CD4-positive, alpha-beta T cell treated with Interferon alpha-2 for 1 hour (primary cell): ENCODE results near the gene PIK3R6.

Source experiments
- DNase-seq, 2 donors: peaks; one replicate each; pipeline ENCODE4 v3.0.0-alpha.2; 2020 to 2022

The PIK3R6 gene

DNA sequence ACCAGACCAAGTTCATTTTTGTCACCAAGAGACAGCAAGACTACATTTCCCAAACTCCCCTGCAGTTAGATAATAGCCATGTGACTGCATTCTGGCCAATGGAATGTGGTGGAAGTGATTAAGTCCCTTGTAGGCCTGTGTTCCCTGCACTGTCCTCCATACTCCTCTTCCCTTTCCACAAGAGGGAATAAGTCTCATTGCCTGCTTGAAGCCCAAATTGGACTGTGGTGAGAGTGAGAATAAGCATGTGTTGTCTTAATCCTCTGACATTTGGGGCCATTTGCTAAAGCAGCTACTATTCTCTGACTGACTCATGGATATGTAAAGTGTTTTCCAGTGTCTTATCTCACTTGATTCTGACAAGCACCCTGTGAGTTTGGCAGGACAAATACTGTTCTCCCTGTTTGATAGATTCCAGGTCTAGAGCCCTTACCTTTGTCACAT is 20.7 kb downstream of the PIK3R6 start:
- DNase-seq = peak in 1 of 2 donors; percentile 22

DNA sequence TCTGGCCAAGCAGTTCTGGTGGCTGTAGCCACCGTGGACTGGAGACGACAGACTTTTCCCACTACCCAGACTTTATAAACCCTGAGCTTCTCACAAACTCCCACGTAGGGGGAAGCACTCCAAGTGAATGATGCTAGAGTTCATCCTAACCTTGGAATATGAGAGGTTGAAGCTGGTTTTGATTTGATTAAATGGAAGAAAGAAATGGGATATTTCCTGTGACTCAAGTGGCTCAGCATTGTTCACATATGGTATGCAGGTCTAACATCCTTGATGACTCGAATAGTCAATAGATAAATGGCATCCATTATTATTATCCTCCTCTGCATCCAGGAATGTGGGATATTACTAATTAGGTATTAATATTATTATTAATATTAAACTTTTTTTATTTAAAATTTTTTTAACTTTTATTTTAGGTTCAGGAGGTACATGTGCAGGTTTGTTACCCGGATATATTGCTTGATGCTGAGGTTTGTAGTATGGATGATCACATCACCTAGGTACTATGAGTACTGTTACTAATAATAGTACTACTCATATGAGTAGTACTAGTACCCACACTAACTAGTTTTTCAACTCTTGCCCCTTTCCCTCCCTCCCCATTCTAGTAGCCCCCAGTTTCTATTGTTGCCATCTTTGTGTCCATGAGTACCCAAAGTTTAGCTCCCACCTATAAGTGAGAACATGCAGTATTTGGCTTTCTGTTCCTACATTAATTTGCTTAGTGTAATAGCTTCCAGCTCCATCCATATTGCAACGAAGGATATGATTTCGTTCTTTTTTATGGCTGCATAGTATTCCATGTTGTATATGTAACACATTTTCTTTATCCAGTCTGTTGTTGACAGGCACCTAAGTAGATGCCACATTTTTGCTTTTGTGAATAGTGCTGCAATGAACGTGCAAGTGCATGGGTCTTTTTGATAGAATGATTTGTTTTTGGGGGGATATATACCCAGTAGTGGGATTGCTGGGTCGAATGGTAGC is 22.9 kb downstream of the PIK3R6 start:
- no peak for DNase-seq

DNA sequence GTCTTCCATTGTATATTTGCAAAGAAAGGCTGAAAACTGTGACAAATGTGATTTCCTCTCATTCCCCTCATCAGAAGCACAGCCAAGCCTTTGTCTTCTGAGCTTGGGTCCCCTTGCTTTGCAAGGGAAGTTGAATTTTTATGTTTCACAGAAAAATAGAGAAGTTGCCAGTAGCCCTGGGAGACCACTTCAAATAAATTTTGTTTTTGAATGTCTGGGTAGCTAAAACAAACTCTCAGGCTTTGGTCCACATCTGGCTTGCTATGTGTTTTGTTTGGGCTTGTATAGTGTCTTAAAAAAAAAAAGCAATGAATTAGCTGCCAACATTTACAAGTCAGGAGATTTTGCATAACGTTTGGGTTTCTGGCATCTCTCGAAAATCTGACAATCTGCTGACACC is 24.1 kb downstream of the PIK3R6 start:
- no peak for DNase-seq

DNA sequence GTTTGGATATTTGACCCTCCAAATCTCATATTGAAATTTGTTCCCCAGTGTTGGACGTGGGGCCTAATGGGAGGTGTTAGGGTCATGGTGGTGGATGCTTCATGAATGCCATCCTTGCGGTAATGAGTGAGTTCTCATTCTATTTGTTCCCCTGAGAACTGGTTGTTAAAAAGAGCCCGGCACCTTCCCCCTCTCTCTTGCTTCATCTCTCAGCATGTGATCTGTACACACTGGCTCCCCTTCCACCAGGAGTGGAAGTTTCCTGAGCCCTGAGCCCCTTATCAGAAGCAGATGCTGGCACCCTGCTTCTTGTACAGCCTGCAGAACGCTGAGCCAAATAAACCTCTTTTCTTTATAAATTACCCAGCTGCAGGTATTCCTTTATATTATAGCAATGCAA is 25.6 kb downstream of the PIK3R6 start:
- no peak for DNase-seq

DNA sequence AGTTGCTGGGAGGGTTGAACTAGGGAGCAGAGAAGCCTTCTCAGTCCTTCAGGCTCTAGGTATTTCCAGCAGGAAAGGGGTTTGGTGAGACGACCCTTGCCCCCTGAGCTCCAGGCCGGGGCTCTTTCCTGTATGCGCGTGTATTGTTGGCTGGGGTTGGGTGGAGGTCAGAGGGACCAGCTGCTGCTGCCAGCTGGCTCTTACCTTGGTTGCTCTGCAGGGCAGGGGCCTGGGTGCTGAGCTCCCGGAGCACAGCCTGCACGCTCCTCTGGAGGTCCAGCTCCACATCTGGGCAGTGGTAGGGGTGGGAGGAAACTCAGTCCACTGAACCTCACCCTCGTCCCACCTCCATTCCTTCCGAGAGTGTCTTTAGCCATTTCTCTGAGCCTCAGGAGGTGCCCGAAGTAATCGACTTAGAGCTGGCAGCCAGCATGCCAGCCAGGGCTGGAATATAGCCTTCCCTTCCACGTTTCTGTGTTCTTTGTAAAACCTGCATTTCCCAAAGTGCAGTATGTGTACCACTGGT is 28.0 kb downstream of the PIK3R6 start:
- no peak for DNase-seq

DNA sequence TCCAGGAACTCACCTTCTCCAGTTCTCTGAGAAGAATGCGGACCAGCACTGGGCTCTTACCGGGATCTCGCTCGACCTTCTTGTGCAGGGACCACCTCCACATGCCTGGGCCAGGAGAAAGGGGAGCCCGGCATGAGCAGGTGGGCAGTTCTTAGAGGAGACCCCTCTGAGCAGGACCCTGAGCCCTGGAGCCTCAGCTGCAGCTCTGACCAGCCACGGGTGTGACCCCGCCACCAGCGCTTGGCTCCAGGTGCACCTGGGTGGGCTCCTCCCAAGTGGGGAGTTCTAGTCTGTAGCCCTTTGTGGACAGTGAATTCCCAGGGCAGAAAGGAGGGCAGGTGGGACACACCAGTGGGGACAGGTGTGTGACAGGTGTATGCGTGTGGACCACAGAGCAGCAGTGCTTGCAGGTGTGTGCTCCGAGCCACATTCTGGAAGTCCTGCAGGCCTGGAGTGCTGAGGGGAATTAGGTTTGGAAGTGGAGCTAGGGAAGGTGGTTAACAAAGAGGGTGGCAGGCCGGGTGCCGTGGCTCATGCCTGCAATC is 28.9 kb downstream of the PIK3R6 start:
- DNase-seq = no peak

DNA sequence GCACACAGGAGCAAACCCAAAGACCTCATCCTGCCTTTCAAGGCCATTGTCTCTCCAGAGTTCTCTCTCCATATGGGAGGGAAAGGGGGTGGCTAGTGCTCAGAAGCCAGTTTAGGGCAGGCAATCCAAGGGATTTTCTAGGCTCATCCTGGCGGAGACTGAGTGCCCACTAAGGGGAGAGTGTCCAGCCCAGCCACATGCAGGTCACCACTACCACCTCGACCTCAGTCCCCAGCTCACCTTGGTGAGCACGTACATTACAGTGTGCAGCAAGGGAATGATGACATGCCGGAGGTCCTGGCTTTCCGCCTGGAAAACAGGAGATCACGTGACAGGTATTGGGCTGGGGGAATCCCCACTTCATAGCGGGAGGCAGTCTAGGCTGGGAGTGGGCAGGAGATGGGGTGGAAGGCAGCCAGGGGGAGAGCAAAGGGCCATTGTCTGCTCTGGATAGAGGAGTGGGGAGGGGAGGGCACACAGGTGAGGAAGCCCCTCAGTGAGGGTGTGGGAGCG is 29.9 kb downstream of the PIK3R6 start:
- no peak for DNase-seq

DNA sequence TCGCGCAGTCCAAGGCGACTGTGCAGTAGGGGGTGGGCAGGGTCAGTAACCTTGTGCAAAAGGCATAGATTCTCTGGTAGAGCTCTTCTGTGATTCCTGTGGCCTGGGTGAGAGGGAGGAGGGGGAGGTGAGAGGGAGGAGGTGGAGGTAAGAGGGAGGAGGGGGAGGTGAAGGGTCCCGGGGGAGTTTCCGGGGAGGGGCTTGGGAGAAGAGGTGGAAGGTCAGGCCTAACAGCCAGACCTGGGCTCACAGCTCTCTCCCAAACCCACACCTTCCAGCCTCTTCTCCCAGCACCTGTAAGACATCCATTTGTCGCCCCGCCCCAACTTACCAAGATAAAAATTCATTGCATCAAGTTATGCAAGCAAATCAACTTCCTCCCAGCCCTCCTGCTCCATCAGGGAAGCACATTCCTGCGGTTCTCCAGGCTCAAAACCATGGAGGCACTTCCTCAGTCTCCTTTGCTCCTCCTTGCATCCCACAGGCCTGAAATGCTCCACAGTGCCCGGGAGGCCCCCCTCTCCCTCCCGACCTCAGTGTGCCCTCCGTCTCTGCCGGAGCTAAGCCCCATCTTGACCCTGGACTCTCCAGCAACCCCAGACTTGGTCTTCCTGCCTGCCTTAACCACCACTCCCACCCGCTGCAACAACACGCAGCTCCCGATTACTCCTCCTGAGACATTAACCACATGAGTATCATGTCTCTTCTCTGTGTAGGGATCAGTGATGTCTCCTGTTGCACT is 30.5 kb downstream of the PIK3R6 start:
- DNase-seq = no peak

DNA sequence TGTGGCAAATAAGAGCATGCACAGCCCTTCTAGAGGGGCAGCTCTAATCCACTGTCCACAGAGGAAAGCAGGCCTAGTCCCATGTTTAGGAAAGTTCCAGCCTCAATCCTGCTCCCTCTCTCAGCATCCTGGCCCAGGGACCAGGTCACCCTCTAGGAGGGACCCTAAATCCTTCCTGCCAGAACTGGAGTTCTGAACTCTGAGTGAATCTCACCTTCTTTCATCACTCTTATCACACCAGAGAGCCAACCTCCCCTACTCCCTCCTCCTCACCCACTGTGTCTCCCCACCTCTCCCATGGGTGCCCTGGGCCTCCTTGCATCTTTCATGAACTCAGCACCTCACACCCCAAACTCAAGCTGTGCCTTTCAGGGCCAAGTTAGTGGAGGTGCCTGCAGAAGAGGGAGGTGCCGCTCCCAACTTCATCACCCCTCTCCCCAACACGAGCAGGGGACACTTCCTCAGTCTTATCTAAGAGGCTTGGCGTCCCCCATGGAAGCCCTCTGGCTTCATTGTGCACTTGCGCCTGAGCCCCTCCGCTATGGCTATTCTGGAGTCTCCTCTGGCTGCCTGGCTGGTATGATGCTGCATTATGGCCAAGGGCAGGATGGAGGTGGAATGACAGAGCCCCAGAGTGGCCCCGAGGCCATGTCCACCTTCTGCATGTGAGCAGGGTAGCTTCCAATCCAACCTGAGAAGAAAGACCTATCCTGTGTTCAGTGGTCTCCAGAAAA is 31.7 kb downstream of the PIK3R6 start:
- DNase-seq = no peak

DNA sequence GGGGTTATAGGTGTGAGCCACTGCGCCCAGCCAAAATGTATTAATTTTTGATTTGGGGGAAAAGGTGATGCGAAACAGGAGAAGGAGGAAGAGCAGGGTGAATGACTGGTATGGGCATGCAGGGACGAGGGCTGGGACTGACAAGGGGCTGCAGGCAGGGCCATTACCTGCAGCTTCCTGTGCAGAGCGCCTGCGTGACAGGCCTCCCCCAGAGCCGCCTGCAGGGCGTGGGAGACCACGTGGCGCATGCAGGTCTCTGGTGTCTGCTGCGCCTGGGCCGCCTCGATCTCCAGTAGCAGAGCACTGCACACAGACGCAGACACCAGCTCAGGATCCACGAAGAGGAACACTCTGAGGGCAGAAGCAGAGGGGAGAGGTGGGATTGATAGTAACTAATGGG is 32.4 kb downstream of the PIK3R6 start:
- no peak for DNase-seq

DNA sequence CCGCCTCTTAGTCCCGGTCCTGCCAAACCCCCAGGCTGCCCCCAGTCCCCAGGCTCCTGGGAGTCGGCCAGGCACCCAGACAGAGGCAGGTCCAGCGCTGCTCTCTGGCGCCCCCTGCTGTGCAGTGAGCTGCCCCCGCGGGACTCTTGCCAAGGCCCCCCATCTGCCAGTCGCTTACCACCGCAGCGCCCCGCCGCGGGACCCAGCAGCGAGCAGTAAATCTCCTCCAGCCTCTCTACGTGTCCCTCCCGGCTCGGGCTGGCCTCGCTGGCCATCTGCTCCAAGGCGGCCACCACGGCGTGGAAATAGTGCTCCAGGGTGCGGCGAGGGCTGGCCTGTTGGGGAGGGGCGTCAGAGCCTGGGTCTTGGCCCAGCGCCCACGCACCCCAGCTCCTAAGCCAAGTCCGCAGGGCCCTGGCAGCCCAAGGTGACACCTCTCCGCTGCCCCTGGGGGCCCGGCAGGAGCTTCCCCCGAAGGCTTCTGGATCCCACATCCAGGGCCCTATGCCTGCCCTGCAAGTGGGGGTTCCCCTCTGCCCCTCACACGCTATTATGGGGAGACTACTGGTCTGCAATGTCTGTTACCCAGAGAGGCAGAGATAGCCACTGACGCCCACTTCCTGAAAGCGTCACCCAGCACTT is 34.6 kb downstream of the PIK3R6 start:
- peak in 1 of 2 donors; percentile 15 for DNase-seq

DNA sequence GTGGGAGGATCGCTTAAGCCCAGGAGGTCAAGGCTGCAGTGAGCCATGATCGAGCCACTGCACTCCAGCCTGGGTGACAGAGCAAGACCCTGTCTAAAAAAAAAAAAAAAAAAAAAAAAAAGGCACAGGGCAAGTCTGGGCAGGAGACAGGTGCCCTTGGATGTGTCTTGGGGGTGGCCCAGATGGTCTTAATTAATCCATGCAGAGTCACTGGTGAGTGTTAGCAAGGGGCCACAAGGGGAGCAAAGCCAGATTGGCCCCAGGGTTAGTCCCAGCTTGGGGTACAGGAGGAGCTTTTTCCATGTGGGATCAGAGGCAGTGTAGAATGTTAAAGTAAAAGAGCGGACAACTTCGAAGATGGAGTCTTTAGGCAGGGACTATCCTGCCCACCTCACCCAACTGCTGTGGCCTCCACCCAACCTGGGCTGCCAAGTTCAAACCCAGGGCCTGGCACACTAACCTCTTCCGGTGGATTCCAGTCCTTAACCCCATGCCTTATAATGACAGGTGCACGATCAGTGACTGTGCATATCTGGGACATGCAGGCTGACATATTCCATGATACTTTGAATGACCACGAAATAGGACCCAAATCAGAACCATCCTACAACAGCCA is 36.1 kb downstream of the PIK3R6 start:
- DNase-seq = no peak

DNA sequence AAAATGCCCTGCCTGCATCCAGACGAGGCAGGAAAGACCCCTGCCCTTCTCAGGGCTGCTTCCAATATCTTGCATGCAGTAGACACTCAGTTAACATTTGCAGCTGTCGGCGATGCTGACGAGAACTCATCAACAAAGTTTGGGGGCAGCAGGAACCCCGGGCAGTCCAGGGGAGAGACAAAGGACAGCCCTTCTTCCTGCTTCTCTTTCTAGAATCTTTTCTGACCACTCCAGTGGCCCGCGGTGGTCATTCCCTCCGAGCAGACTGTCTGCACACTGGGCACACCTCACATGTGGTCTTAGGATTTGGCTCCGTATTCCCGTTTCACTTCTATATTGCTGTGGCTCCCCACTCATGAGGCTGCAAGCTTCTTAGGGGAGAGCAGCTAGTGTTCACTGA is 37.3 kb downstream of the PIK3R6 start:
- no peak for DNase-seq

DNA sequence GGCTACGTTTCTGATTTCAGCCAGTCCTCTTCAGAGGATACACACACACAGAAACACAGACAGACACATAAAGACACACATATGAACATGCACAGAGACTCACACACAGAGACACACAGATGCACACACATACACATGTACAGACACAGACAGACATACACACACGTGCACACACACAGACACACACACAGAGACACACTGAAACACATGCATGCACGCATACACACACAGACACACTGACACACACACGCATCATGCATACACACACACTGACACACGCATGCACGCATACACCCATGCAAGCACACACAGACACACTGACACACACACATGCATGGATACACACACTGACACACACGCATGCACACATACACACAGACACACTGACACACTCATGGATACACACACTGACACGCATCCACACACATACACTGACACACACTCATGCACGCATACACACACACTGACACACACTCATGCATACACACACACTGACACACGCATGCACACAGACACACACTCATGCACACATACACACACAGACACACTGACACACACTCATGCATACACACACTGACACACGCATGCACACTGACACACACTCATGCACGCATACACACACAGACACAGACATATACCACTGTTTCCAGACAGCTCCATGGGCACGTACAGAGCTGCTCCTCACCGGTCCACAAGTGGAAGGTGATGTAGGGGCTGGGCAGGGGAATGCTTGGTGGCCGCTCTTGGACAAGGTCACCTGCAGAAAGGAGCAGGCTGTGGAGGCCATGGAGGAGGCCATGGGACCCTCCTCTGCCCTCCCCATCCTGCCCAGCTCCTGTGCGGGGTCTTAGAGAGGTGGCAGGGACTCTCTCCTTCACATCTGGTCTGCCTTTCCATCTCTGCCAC is 38.2 kb downstream of the PIK3R6 start:
- DNase-seq = no peak

DNA sequence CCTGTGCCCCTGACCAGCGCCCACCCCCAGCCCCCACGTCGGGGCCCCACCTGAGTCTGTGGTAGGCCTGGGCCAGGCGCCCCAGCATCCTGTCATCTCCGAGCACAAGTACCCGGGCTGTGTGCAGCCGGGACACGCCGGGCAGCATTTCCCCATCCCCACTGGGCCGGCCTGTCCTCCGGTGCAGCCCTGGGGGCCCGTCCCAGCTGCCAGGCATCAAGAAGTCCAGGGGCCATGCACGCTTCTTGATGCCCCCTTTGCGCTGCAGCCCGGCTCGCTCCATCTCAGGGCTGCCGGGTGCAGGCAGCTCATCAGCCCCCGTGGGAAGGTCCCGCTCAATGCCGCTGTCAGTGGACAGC is 39.0 kb downstream of the PIK3R6 start:
- no peak for DNase-seq

DNA sequence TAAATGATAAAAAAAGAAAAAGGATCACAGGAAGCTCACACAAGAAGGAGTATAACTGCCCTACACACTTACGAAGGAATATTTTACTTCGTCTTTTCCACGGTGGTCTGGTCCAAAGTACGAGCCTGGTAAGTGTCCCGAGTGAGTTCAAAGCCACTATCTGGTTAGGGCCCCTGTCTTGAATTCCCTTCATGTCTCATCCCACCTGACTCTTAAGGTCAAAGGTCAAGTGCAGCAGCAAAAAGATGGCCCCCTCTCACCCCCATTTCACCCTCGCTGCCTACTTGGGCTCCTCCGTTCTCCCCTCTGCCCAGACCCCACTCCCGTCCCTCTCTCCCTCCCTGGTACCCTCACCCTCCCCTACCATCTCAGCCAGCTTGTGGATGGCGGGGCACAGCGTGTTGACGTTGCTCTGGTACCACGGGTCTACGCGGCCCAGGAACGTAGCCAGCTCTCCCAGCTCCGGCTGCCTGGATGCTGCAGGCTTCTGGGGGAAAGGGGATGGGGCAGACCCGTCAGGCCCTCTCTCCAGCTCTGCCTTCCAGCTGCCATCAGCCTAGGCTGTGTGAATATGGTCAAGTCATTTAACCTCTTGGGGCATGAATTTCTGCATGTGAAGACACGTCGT is 40.6 kb downstream of the PIK3R6 start:
- DNase-seq = no peak

DNA sequence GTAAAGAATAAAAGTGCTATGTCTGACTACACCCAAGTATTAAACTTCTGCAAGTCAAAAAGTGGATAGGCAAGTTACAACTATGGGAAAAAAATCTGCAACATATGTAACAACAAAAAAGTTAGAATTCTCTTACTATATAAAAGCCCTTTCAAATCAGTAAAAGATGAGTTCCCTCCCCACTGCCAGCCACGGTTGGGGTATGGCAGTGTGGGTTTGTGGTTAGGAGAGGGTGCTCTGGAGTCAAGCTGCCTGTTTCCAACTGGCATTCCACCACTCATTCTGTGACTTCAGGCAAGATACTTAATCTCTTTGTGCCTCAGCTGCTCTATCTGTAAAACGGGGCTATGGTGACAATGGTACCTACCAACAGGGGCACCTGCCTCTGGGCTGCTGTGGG is 41.7 kb downstream of the PIK3R6 start:
- no peak for DNase-seq

DNA sequence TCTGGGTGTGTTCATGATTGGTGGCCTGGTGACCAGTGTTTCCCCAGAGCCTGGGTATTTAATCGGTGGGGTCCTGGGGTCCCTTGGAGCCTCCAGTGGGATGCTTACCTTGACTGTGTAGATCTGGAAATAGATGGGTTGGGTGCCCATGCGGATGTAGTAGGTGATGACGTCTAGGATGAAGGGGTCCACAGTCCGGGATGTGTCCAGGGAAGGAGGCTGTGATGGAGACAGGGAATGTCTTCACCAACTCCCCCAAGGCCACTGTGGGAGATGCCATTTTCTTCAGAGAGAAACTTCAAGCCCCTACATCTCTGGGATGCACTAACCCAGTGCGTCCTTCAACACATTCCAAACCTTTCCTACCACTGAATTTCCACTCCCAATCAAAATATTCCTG is 44.2 kb downstream of the PIK3R6 start:
- DNase-seq = no peak

DNA sequence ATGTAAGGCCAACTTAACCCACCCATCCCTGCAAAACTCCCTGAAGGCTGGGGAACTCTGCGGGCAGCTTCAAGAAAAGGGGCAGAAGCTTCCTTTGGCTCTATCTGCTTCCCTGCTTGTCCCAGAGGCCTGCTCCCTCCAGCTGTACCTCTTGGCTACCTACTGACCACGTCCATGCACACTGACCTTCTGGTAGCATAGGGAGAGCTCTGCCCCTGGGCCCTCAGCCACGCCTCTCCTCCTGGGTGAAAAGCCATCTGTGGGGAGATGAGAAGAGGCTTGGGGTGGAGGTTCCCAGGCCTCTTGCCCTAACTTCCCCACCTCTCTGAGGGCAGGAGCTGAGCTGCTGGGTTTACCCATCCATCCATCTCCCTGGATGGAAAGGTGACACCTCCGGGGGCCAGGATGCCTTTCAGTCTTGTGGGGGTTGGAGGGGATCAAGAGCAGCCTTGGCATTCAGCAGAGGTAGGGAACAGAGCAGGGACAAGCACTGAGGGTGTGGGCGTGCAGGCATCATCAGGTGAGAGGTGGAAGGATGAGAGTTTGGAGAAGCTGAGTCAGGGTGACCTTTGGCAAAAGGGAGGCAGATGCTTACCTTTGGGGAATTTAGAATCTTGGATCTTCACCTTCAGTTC is 45.0 kb downstream of the PIK3R6 start:
- no peak for DNase-seq
